Mesothelial cell of epicardium (in vitro differentiated cells): Measurements from ENCODE around the gene RAC2. TPM values are rescaled to one million over a fixed set of nuclear protein-coding genes. Genes with fewer than 3 reads are reported as not detected.

Experiments
- DNase-seq, 2 experiments: peaks; one replicate each; pipeline ENCODE4 v3.0.0; 2021; ENCODE audit warnings: low spot score in 2 of 2; ENCODE audit not compliant: unreplicated experiment in 2 of 2
- H3K27ac Mint-ChIP-seq: 2 replicates; pipeline ENCODE4 v1.8.0; 2021; ENCODE audit warnings: mixed read lengths
- H3K27me3 Mint-ChIP-seq: 2 replicates; pipeline ENCODE4 v1.8.0; 2021; ENCODE audit warnings: low read depth, mixed read lengths
- H3K36me3 Mint-ChIP-seq: 2 replicates; pipeline ENCODE4 v1.8.0; 2021; ENCODE audit warnings: mixed read lengths
- H3K4me1 Mint-ChIP-seq: 2 replicates; pipeline ENCODE4 v1.8.0; 2021; ENCODE audit warnings: mixed read lengths
- H3K4me3 Mint-ChIP-seq: 2 replicates; pipeline ENCODE4 v1.8.0; 2021; ENCODE audit warnings: mild to moderate bottlenecking, moderate library complexity, mixed read lengths
- H3K9me3 Mint-ChIP-seq: 2 replicates; pipeline ENCODE4 v1.8.0; 2021; ENCODE audit warnings: mixed read lengths
- total RNA-seq: library from RNA; stranded (reverse); gene quantifications from 3 replicates; pipeline ENCODE4 v1.2.1, GENCODE V29; 2021
- TF ChIP-seq, protein P1 (sequence below): fragments of 200-600 bp; sonication (generic); IDR thresholded peaks from one replicate; pipeline ENCODE4 v1.5.0; 2021; ENCODE audit warnings: antibody characterized with exemption; ENCODE audit not compliant: unreplicated experiment

RAC2 gene
- total RNA-seq, 1 donor from 2014 or later, result 6.4 TPM

GRCh38 chr22:37177755-37178154 lies 66.3 kb downstream of the RAC2 start:
- Mint-ChIP-seq H3K36me3 (peaks cover 10% of the 10 kb centered on the region), H3K4me1 (peaks cover 32% of the 10 kb centered on the region), H3K27ac (peak overlapping the region; percentile 60), H3K4me3 (no peak overlapping the region), H3K27me3 (no peaks in the 10 kb centered on the region), H3K9me3 (no peaks in the 10 kb centered on the region)
- TF ChIP-seq, protein P1, sequence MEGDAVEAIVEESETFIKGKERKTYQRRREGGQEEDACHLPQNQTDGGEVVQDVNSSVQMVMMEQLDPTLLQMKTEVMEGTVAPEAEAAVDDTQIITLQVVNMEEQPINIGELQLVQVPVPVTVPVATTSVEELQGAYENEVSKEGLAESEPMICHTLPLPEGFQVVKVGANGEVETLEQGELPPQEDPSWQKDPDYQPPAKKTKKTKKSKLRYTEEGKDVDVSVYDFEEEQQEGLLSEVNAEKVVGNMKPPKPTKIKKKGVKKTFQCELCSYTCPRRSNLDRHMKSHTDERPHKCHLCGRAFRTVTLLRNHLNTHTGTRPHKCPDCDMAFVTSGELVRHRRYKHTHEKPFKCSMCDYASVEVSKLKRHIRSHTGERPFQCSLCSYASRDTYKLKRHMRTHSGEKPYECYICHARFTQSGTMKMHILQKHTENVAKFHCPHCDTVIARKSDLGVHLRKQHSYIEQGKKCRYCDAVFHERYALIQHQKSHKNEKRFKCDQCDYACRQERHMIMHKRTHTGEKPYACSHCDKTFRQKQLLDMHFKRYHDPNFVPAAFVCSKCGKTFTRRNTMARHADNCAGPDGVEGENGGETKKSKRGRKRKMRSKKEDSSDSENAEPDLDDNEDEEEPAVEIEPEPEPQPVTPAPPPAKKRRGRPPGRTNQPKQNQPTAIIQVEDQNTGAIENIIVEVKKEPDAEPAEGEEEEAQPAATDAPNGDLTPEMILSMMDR, result no peak
- no peak for DNase-seq

GRCh38 chr22:37177221-37177620 lies 66.8 kb downstream of the RAC2 start:
- no peak for DNase-seq
- H3K4me1 Mint-ChIP-seq, result peaks cover 32% of the 10 kb centered on the region
- H3K9me3 Mint-ChIP-seq, result no peaks in the 10 kb centered on the region
- H3K27me3 Mint-ChIP-seq, result no peaks in the 10 kb centered on the region
- TF ChIP-seq, protein P1, result no peak
- H3K36me3 Mint-ChIP-seq, result peaks cover 9% of the 10 kb centered on the region
- no peak overlapping the region for H3K4me3 Mint-ChIP-seq
- H3K27ac Mint-ChIP-seq, result peak overlapping the region; percentile 60

GRCh38 chr22:37176464-37177061 lies 67.5 kb downstream of the RAC2 start:
- Mint-ChIP-seq H3K4me1 (peaks cover 35% of the 10 kb centered on the region), H3K27me3 (no peaks in the 10 kb centered on the region), H3K9me3 (no peaks in the 10 kb centered on the region), H3K36me3 (peaks cover 4% of the 10 kb centered on the region), H3K4me3 (peak overlapping the region; percentile 5), H3K27ac (peak overlapping the region; percentile 92)
- DNase-seq, result no peak
- TF ChIP-seq, protein P1, result no peak

DNA sequence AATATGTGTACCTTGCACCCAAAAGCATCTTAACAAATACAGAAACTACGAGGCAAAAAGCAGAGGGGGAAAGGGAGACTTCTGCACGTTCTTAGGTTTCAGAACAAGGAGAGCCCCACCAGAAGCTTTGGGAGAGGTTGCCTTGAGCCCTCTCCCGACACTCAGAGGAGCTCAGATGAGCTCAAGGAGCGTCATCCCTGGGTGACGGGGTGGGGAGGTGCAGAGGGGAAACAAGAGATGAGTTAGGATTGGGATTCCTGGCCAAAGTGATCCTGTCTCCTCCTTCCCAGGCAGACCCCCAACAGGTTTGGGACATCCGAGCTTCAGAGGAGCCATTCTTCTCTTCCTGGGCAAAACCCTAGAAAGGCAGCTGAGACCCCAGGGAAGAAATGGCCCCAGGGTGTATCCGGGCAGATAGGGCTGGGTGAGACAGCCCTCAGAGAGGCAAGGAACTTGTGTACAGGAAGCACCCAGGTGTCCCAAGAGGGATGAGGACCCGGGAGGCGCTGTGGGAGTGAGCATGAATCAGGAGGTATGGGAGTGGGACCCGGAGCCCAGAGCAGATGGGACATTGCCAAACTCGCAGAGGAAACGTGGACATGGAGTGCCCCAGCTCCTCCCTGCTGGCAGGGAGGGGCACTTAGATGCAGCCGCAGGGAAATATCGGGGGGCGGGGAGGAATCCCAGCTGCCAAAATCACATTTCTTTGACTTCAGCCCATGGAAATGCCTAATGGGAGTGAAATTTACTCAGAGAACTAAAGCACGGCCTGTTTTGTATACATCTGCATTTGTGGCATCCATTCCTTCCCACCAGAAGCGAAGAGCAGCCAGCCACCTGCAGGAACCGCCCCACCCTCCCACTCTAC lies 68.4 kb downstream of the RAC2 start:
- peak overlapping the region; percentile 92 for H3K27ac Mint-ChIP-seq
- H3K9me3 Mint-ChIP-seq, result no peaks in the 10 kb centered on the region
- DNase-seq, result no peak
- TF ChIP-seq, protein P1, result no peak
- peaks cover 2% of the 10 kb centered on the region for H3K36me3 Mint-ChIP-seq
- peaks cover 40% of the 10 kb centered on the region for H3K4me1 Mint-ChIP-seq
- H3K4me3 Mint-ChIP-seq, result no peak overlapping the region
- no peaks in the 10 kb centered on the region for H3K27me3 Mint-ChIP-seq

Other genes with a start within 250 kb of the RAC2 start
- gene TST, start 224.8 kb downstream of the RAC2 start, total RNA-seq, result 21.3 to 22.6 TPM (median 21.4 TPM) in 3 replicates
- gene MPST, start 224.5 kb downstream of the RAC2 start, total RNA-seq, result 55.8 to 61.5 TPM (median 60.8 TPM) in 3 replicates
- gene KCTD17, start 192.5 kb downstream of the RAC2 start, total RNA-seq, result 34.9 to 42.2 TPM (median 41.0 TPM) in 3 replicates
- gene TMPRSS6, start 134.6 kb downstream of the RAC2 start, total RNA-seq, result 0.18 to 0.47 TPM in 2 of 3 replicates, not detected in the other
- 1.6 to 2.1 TPM (median 1.7 TPM) in 3 replicates for gene IL2RB, start 94.4 kb downstream of the RAC2 start, total RNA-seq
- gene C1QTNF6, start 56.0 kb downstream of the RAC2 start, total RNA-seq, result 51.8 to 58.3 TPM (median 54.1 TPM) in 3 replicates
- gene SSTR3, start 31.8 kb downstream of the RAC2 start, total RNA-seq, result 0.61 to 0.82 TPM (median 0.69 TPM) in 3 replicates
- gene CYTH4, start 38.2 kb upstream of the RAC2 start, total RNA-seq, result 0.11 TPM in 1 of 3 replicates, not detected in the others
- gene ELFN2, start 183.2 kb upstream of the RAC2 start, total RNA-seq, result 4.1 to 4.2 TPM (median 4.1 TPM) in 3 replicates
- gene MFNG, start 242.1 kb upstream of the RAC2 start, total RNA-seq, result 0.83 to 0.97 TPM (median 0.91 TPM) in 3 replicates